Liver (tissue), 9 donors: ENCODE measurements around the gene CACNA1S. TPM values are rescaled to one million over a fixed set of nuclear protein-coding genes. Genes with fewer than 3 reads are reported as not detected.

Experiments
- DNase-seq: peaks from one replicate; pipeline ENCODE4 v3.0.0-alpha.2; 2017; ENCODE audit warnings: low spot score
- H3K27ac ChIP-seq, 2 donors: one replicate each; pipeline ENCODE4 v1.7.0; 2013; ENCODE audit warnings: inconsistent platforms in 2 of 2, low read length in 2 of 2, control low read depth in 1 of 2, low read depth in 1 of 2, mild to moderate bottlenecking in 1 of 2
- H3K27me3 ChIP-seq, 4 donors: one replicate each; pipeline versions ENCODE4 v1.6.1 to v1.7.0; 2013; ENCODE audit warnings: low read length in 3 of 4, inconsistent platforms in 1 of 4, mild to moderate bottlenecking in 1 of 4, moderate library complexity in 1 of 4; ENCODE audit not compliant: control insufficient read depth in 4 of 4, insufficient read depth in 4 of 4
- H3K36me3 ChIP-seq, 4 donors: one replicate each; pipeline versions ENCODE4 v1.6.1 to v1.7.0; 2013; ENCODE audit warnings: low read length in 3 of 4, mild to moderate bottlenecking in 3 of 4, low read depth in 1 of 4, moderate library complexity in 1 of 4; ENCODE audit not compliant: control insufficient read depth in 4 of 4, insufficient read depth in 3 of 4
- H3K4me1 ChIP-seq, 4 donors: one replicate each; pipeline versions ENCODE4 v1.6.1 to v1.7.0; 2013; ENCODE audit warnings: low read length in 3 of 4, mild to moderate bottlenecking in 3 of 4, moderate library complexity in 1 of 4; ENCODE audit not compliant: control insufficient read depth in 4 of 4, insufficient read depth in 4 of 4
- H3K4me3 ChIP-seq, 3 donors: one replicate each; pipeline versions ENCODE4 v1.6.1 to v1.7.0; 2013; ENCODE audit warnings: low read length in 3 of 3, control low read depth in 1 of 3, low read depth in 1 of 3, mild to moderate bottlenecking in 1 of 3
- H3K9ac ChIP-seq, 2 donors: one replicate each; pipeline ENCODE4 v1.7.0; 2013; ENCODE audit warnings: low read length in 2 of 2, mild to moderate bottlenecking in 2 of 2, moderate library complexity in 2 of 2, control low read depth in 1 of 2, low read depth in 1 of 2
- H3K9me3 ChIP-seq, 4 donors: one replicate each; pipeline versions ENCODE4 v1.6.1 to v1.7.0; 2013; ENCODE audit warnings: low read length in 3 of 4; ENCODE audit not compliant: control insufficient read depth in 4 of 4
- ATF3 ChIP-seq: IDR thresholded peaks from 2 replicates; pipeline ENCODE4 v1.6.1; 2016; ENCODE audit warnings: antibody characterized with exemption
- CTCF ChIP-seq: fragments of 150-350 bp; IDR thresholded peaks from 2 replicates; pipeline ENCODE4 v1.5.1; 2017; ENCODE audit warnings: improper control_type of control experiment, low read depth, low read length; ENCODE audit not compliant: missing input control
- EGR1 ChIP-seq, 2 donors: IDR thresholded peaks; 2 replicates each; pipeline ENCODE4 v1.6.1; 2016 to 2018; ENCODE audit warnings: antibody characterized with exemption in 2 of 2, low read depth in 2 of 2
- FOXA1 ChIP-seq: IDR thresholded peaks from 2 replicates; pipeline ENCODE4 v1.6.1; 2016; ENCODE audit warnings: antibody characterized with exemption
- FOXA2 ChIP-seq: IDR thresholded peaks from 2 replicates; pipeline ENCODE4 v1.6.1; 2016; ENCODE audit warnings: antibody characterized with exemption
- GABPA ChIP-seq, 2 donors: IDR thresholded peaks in 1 of 2; conservative IDR thresholded peaks in 1 of 2; 2 replicates each; pipeline ENCODE4 v1.6.1; 2016; ENCODE audit warnings: antibody characterized with exemption in 2 of 2, mild to moderate bottlenecking in 1 of 2, moderate library complexity in 1 of 2
- HNF4G ChIP-seq: IDR thresholded peaks from 2 replicates; pipeline ENCODE4 v1.6.1; 2016; ENCODE audit warnings: antibody characterized with exemption
- JUND ChIP-seq, 2 donors: IDR thresholded peaks; 2 replicates each; pipeline ENCODE4 v1.6.1; 2016; ENCODE audit warnings: antibody characterized with exemption in 2 of 2
- MAX ChIP-seq: IDR thresholded peaks from 2 replicates; pipeline ENCODE4 v1.6.1; 2016; ENCODE audit warnings: antibody characterized with exemption
- RAD21 ChIP-seq, 2 donors: IDR thresholded peaks; 2 replicates each; pipeline ENCODE4 v1.6.1; 2016; ENCODE audit warnings: antibody characterized with exemption in 2 of 2, mild to moderate bottlenecking in 2 of 2
- REST ChIP-seq: IDR thresholded peaks from 2 replicates; pipeline ENCODE4 v1.6.1; 2016; ENCODE audit warnings: antibody characterized with exemption, mild to moderate bottlenecking
- RXRA ChIP-seq, 2 donors: IDR thresholded peaks; 2 replicates each; pipeline ENCODE4 v1.6.1; 2017 to 2018; ENCODE audit warnings: antibody characterized with exemption in 2 of 2, mild to moderate bottlenecking in 1 of 2
- YY1 ChIP-seq: IDR thresholded peaks from 2 replicates; pipeline ENCODE4 v1.6.1; 2016; ENCODE audit warnings: antibody characterized with exemption, mild to moderate bottlenecking
- ZBTB33 ChIP-seq: IDR thresholded peaks from 2 replicates; pipeline ENCODE4 v1.6.1; 2016; ENCODE audit warnings: antibody characterized with exemption
- WGBS: extraction: QIAGEN DNeasy Blood & Tissue Kit; methylation state at CpG from one replicate; pipeline ENCODE4 v1.1.7; 2013; 5-methylcytosine and 5-hydroxymethylcytosine counted together
- polyA plus RNA-seq, 2 donors: library from polyadenylated mRNA; stranded (reverse) in 1 of 2; unstranded in 1 of 2; fragments of 200-250 nt in 1 of 2; fragments of >200 nt in 1 of 2; fragmentation: Nextera tagmentation in 1 of 2; extraction: Ambion mirVana in 1 of 2; gene quantifications; one replicate each; pipeline versions ENCODE4 v1.2.1 to v1.2.3, GENCODE V29; 2013 to 2015
- total RNA-seq, 2 donors: library from RNA; depleted of rRNA; stranded (reverse); fragments of >200 nt; gene quantifications; one replicate each; pipeline ENCODE4 v1.2.3, GENCODE V29; 2014
- donor health status: healthy.
- donor health status: healthy.
- donor health status: healthy.
- donor health status: healthy.
- donor health status: healthy.

The CACNA1S gene
- total and polyA plus RNA-seq, 4 donors: under 0.01 to 0.33 TPM; not detected in 2

- WGBS: 89% methylated on average over 4 of the region's 4 CpGs
- DNase-seq: no peak
- Histone ChIP-seq H3K4me1 (no peaks in the 10 kb centered on the region), H3K9ac (no peak overlapping the region), H3K9me3 (no peaks in the 10 kb centered on the region), H3K27me3 (no peaks in the 10 kb centered on the region), H3K36me3 (no peaks in the 10 kb centered on the region), H3K4me3 (no peak overlapping the region), H3K27ac (no peak overlapping the region)
- TF ChIP-seq FOXA1: no peak
- no peak for TF ChIP-seq REST
Measured at GRCh38 chr1:201091256-201091655, 21.0 kb downstream of the CACNA1S start.

GRCh38 chr1:201090541-201090940, 21.7 kb downstream of the CACNA1S start:
- 88% methylated on average over 4 of the region's 4 CpGs for WGBS
- Histone ChIP-seq H3K27ac (no peak overlapping the region), H3K27me3 (no peaks in the 10 kb centered on the region), H3K4me1 (no peaks in the 10 kb centered on the region), H3K36me3 (no peaks in the 10 kb centered on the region), H3K9me3 (no peaks in the 10 kb centered on the region), H3K9ac (no peak overlapping the region), H3K4me3 (no peak overlapping the region)
- DNase-seq: no peak
- TF ChIP-seq ATF3 (no peak), FOXA2 (no peak), YY1 (no peak), JUND (IDR thresholded peaks at IDR 0.05) (no peak), HNF4G (no peak), RXRA (IDR thresholded peaks at IDR 0.05) (no peak), EGR1 (IDR thresholded peaks at IDR 0.05; ENCODE audit: low read depth in 2 of 2) (no peak), MAX (no peak), ZBTB33 (no peak), GABPA (IDR thresholded peaks at IDR 0.05 in 1 of 2, conservative IDR thresholded peaks at IDR 0.05 in 1 of 2) (no peak), CTCF (no peak), FOXA1 (no peak), RAD21 (IDR thresholded peaks at IDR 0.05) (no peak), REST (no peak)
